ENCODE measurements around the gene CLIP4.

CLIP4 gene

GRCh38 chr2:29196792-29197788 is 81.9 kb downstream of the CLIP4 start:
- DNase-seq (ENCODE audit: low spot score), result peak; percentile 74
- TF ChIP-seq, protein P1, sequence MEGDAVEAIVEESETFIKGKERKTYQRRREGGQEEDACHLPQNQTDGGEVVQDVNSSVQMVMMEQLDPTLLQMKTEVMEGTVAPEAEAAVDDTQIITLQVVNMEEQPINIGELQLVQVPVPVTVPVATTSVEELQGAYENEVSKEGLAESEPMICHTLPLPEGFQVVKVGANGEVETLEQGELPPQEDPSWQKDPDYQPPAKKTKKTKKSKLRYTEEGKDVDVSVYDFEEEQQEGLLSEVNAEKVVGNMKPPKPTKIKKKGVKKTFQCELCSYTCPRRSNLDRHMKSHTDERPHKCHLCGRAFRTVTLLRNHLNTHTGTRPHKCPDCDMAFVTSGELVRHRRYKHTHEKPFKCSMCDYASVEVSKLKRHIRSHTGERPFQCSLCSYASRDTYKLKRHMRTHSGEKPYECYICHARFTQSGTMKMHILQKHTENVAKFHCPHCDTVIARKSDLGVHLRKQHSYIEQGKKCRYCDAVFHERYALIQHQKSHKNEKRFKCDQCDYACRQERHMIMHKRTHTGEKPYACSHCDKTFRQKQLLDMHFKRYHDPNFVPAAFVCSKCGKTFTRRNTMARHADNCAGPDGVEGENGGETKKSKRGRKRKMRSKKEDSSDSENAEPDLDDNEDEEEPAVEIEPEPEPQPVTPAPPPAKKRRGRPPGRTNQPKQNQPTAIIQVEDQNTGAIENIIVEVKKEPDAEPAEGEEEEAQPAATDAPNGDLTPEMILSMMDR (IDR thresholded peaks at IDR 0.05; ENCODE audit: extremely low read depth, missing control alignments), result peak; percentile 66

GRCh38 chr2:29201979-29202378 is 86.8 kb downstream of the CLIP4 start:
- TF ChIP-seq, protein P1 (IDR thresholded peaks at IDR 0.05; ENCODE audit: extremely low read depth, missing control alignments), result no peak
- no peak for DNase-seq (ENCODE audit: low spot score)

DNA sequence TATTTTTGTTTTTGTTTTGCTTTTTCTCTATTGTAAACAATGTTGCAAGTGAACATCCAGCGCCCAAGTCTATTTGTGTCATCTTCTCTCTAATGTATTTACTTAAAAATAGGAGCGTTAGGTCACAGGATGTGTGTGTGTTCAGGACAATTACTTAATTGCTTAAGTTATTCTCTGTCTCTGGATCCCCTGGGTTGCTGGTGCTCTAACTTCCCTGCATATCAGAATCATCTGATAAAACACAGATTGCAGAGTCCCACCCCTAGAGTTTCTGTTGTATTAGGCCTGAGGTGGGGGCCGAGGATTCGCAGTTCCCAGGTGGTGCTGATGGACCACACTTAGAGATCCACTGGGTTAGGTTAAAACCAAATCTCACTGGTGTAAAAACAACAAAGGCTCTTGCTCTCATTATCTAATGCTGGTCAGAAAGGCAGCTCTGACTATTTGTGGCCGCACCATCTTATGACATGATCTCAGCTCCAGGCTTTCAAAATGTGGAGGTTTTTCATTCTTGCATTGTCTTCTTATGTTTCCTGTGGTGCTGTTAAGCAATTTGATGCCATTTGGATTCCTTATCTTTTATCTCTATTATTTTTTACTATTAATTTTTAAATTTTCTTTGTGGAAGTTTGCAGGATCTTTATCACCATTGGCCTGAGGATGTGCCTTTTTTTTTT is 87.7 kb downstream of the CLIP4 start:
- TF ChIP-seq, protein P1 (IDR thresholded peaks at IDR 0.05; ENCODE audit: extremely low read depth, missing control alignments), result no peak
- DNase-seq (ENCODE audit: low spot score), result no peak

DNA sequence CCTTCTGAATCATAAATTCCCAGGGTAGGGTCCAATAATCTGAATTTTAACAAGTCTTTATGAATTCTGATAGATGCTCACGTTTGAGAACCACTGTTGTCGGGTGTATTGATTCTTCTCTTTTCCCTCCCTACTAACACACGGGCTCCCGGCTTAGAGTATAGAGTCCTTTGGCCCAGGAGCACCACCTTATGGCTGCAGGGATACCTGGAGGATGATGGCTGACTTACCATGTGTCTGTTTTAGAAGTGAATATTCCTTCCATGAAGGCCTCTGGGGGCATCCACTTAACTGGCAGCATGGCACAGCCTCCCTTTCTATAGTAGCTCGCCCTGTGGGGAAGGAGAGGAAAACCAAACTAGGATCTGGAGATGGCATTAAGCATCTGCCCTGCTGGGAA is 91.7 kb downstream of the CLIP4 start:
- no peak for DNase-seq (ENCODE audit: low spot score)
- TF ChIP-seq, protein P1 (IDR thresholded peaks at IDR 0.05; ENCODE audit: extremely low read depth, missing control alignments), result no peak

GRCh38 chr2:29207352-29208148 is 92.3 kb downstream of the CLIP4 start:
- TF ChIP-seq, protein P1 (IDR thresholded peaks at IDR 0.05; ENCODE audit: extremely low read depth, missing control alignments), result no peak
- DNase-seq (ENCODE audit: low spot score), result no peak

- DNase-seq (ENCODE audit: low spot score), result no peak
- TF ChIP-seq, protein P1 (IDR thresholded peaks at IDR 0.05; ENCODE audit: extremely low read depth, missing control alignments), result no peak
Measured at GRCh38 chr2:29209551-29209950, 94.3 kb downstream of the CLIP4 start.
